Measurements from ENCODE around the gene FGF4. TPM values are rescaled to one million over a fixed set of nuclear protein-coding genes. Genes with fewer than 3 reads are reported as not detected.

The FGF4 gene
- total RNA-seq, 1 donor from 2014 or later: not detected

- peaks cover 4% of the 10 kb centered on the region for H3K27me3 ChIP-seq (ENCODE audit: insufficient read depth, low read length)
- no peaks in the 10 kb centered on the region for H3K36me3 ChIP-seq (ENCODE audit: insufficient read depth, low read length)
- no peak overlapping the region for H2AFZ ChIP-seq (ENCODE audit: low read depth, low read length)
- peaks cover 3% of the 10 kb centered on the region for H3K9me3 ChIP-seq (ENCODE audit: insufficient read depth, low read depth, low read length)
- peaks cover 5% of the 10 kb centered on the region for H3K9me3 Mint-ChIP-seq (ENCODE audit: unreplicated experiment)
- DNase-seq (ENCODE audit: low read depth) (no peak), FAIRE-seq (no peak)
- peaks cover 17% of the 10 kb centered on the region for H3K4me1 Mint-ChIP-seq (ENCODE audit: low read depth, unreplicated experiment)
- no peaks in the 10 kb centered on the region for H3K36me3 Mint-ChIP-seq (ENCODE audit: low read depth, unreplicated experiment)
- H3K4me1 ChIP-seq (ENCODE audit: insufficient read depth, low read length): no peaks in the 10 kb centered on the region
- H3K4me3 ChIP-seq (ENCODE audit: insufficient read depth, low read depth, low read length): no peak overlapping the region
- H3K27ac ChIP-seq (ENCODE audit: low read depth, low read length): no peak overlapping the region
- no peaks in the 10 kb centered on the region for H3K79me2 ChIP-seq (ENCODE audit: insufficient read depth, low read length)
- H3K4me3 Mint-ChIP-seq (ENCODE audit: unreplicated experiment): no peak overlapping the region
- H3K4me2 ChIP-seq (ENCODE audit: low read length): no peak overlapping the region
- no peak overlapping the region for H3K9ac ChIP-seq (ENCODE audit: low read length)
- H3K27ac Mint-ChIP-seq (ENCODE audit: unreplicated experiment): no peak overlapping the region
- TF ChIP-seq EZH2 (IDR thresholded peaks at IDR 0.05; ENCODE audit: insufficient read depth, low read length) (no peak), CTCF (IDR thresholded peaks at IDR 0.05; ENCODE audit: insufficient read depth, low read depth, low read length) (no peak)
- no peaks in the 10 kb centered on the region for H4K20me1 ChIP-seq (ENCODE audit: insufficient read depth, low read length)
- H3K27me3 Mint-ChIP-seq (ENCODE audit: low read depth, unreplicated experiment): peaks cover 29% of the 10 kb centered on the region
Measured at GRCh38 chr11:69729252-69729651, 45.9 kb downstream of the FGF4 start.

- no peak for FAIRE-seq
Measured at GRCh38 chr11:69727266-69727665, 47.9 kb downstream of the FGF4 start.

More at GRCh38 chr11:69727266-69727665, 47.9 kb downstream of the FGF4 start:
- Histone ChIP-seq H3K27me3 (ENCODE audit: insufficient read depth, low read length) (peaks cover 8% of the 10 kb centered on the region), H3K9me3 (ENCODE audit: insufficient read depth, low read depth, low read length) (no peaks in the 10 kb centered on the region), H3K4me3 (ENCODE audit: insufficient read depth, low read depth, low read length) (no peak overlapping the region), H3K36me3 (ENCODE audit: insufficient read depth, low read length) (no peaks in the 10 kb centered on the region), H4K20me1 (ENCODE audit: insufficient read depth, low read length) (no peaks in the 10 kb centered on the region), H2AFZ (ENCODE audit: low read depth, low read length) (no peak overlapping the region), H3K4me1 (ENCODE audit: insufficient read depth, low read length) (no peaks in the 10 kb centered on the region), H3K4me2 (ENCODE audit: low read length) (no peak overlapping the region), H3K27ac (ENCODE audit: low read depth, low read length) (no peak overlapping the region), H3K9ac (ENCODE audit: low read length) (no peak overlapping the region), H3K79me2 (ENCODE audit: insufficient read depth, low read length) (no peaks in the 10 kb centered on the region)
- peaks cover 2% of the 10 kb centered on the region for H3K9me3 Mint-ChIP-seq (ENCODE audit: unreplicated experiment)
- TF ChIP-seq EZH2 (IDR thresholded peaks at IDR 0.05; ENCODE audit: insufficient read depth, low read length): no peak
- TF ChIP-seq CTCF (IDR thresholded peaks at IDR 0.05; ENCODE audit: insufficient read depth, low read depth, low read length): no peak
- no peak for DNase-seq (ENCODE audit: low read depth)
- H3K36me3 Mint-ChIP-seq (ENCODE audit: low read depth, unreplicated experiment): no peaks in the 10 kb centered on the region
- peaks cover 7% of the 10 kb centered on the region for H3K4me1 Mint-ChIP-seq (ENCODE audit: low read depth, unreplicated experiment)
- no peak overlapping the region for H3K4me3 Mint-ChIP-seq (ENCODE audit: unreplicated experiment)
- H3K27me3 Mint-ChIP-seq (ENCODE audit: low read depth, unreplicated experiment): peaks cover 46% of the 10 kb centered on the region
- H3K27ac Mint-ChIP-seq (ENCODE audit: unreplicated experiment): no peak overlapping the region

Measured in astrocyte (in vitro differentiated cells and primary cell).